Activated T-cell treated with anti-CD3 and anti-CD28 coated beads for 24 hours (primary cell): ENCODE data around the gene GOLGA3.
A peak's percentile ranks its signal among the peaks of the same experiment; 100 is the strongest.
"Not testable (repeated sequence)": the region's sequence is repeated elsewhere in the genome, so short reads cannot be mapped to it uniquely, and the experiment has no call there.

Experiments
- DNase-seq: peaks from one replicate; pipeline ENCODE4 v3.0.0-alpha.2; 2020; ENCODE audit warnings: low read depth

The GOLGA3 gene

GRCh38 chr12:132814232-132814631 lies 14.4 kb downstream of the GOLGA3 start:
- no peak for DNase-seq

GRCh38 chr12:132813443-132813842 lies 15.2 kb downstream of the GOLGA3 start:
- DNase-seq, result no peak

- no peak for DNase-seq
Observed at GRCh38 chr12:132812631-132813305, 15.9 kb downstream of the GOLGA3 start.

GRCh38 chr12:132809391-132809790 lies 19.3 kb downstream of the GOLGA3 start:
- DNase-seq, result not testable (repeated sequence)

GRCh38 chr12:132807295-132808092 lies 21.2 kb downstream of the GOLGA3 start:
- DNase-seq, result no peak

- DNase-seq, result peak; percentile 21
Observed at GRCh38 chr12:132806857-132807256, 21.8 kb downstream of the GOLGA3 start.

GRCh38 chr12:132804426-132804861 lies 24.2 kb downstream of the GOLGA3 start:
- no peak for DNase-seq

GRCh38 chr12:132803888-132804287 lies 24.8 kb downstream of the GOLGA3 start:
- DNase-seq, result no peak

GRCh38 chr12:132803125-132803524 lies 25.5 kb downstream of the GOLGA3 start:
- DNase-seq, result no peak

- DNase-seq, result no peak
Observed at GRCh38 chr12:132801741-132802140, 26.9 kb downstream of the GOLGA3 start.

GRCh38 chr12:132798836-132799235 lies 29.8 kb downstream of the GOLGA3 start:
- DNase-seq, result no peak

GRCh38 chr12:132797820-132798570 lies 30.7 kb downstream of the GOLGA3 start:
- no peak for DNase-seq

GRCh38 chr12:132795847-132796246 lies 32.8 kb downstream of the GOLGA3 start:
- DNase-seq, result no peak

GRCh38 chr12:132791940-132792339 lies 36.7 kb downstream of the GOLGA3 start:
- DNase-seq, result not testable (repeated sequence)

- no peak for DNase-seq
Observed at GRCh38 chr12:132789099-132789471, 39.6 kb downstream of the GOLGA3 start.

- DNase-seq, result no peak
Observed at GRCh38 chr12:132788375-132789098, 40.1 kb downstream of the GOLGA3 start.

- no peak for DNase-seq
Observed at GRCh38 chr12:132787877-132788276, 40.8 kb downstream of the GOLGA3 start.

GRCh38 chr12:132786192-132786591 lies 42.5 kb downstream of the GOLGA3 start:
- no peak for DNase-seq

GRCh38 chr12:132784580-132784979 lies 44.1 kb downstream of the GOLGA3 start:
- DNase-seq, result no peak

- no peak for DNase-seq
Observed at GRCh38 chr12:132783917-132784531, 44.6 kb downstream of the GOLGA3 start.

- DNase-seq, result no peak
Observed at GRCh38 chr12:132781938-132782337, 46.7 kb downstream of the GOLGA3 start.
